HEK293T (cell line): ENCODE measurements around the gene F13B.

Experiments used
- CTBP1 ChIP-seq: fragments of 450-650 bp; IDR thresholded peaks from 2 replicates; pipeline ENCODE4 v1.6.1; 2016; ENCODE audit warnings: borderline replicate concordance
- ELF4 ChIP-seq: fragments of 450-650 bp; IDR thresholded peaks from 2 replicates; pipeline ENCODE4 v1.6.1; 2017; ENCODE audit warnings: antibody characterized with exemption
- FOXA1 ChIP-seq: fragments of 450-650 bp; IDR thresholded peaks from 2 replicates; pipeline ENCODE4 v1.6.1; 2016; ENCODE audit warnings: mild to moderate bottlenecking
- FOXK2 ChIP-seq: fragments of 450-650 bp; IDR thresholded peaks from 2 replicates; pipeline ENCODE4 v1.6.1; 2016; ENCODE audit warnings: mild to moderate bottlenecking
- FOXM1 ChIP-seq: fragments of 450-650 bp; IDR thresholded peaks from 2 replicates; pipeline ENCODE4 v1.6.1; 2017; ENCODE audit warnings: mild to moderate bottlenecking, borderline replicate concordance
- HDGF ChIP-seq: fragments of 450-650 bp; IDR thresholded peaks from 2 replicates; pipeline ENCODE4 v1.6.1; 2017; ENCODE audit warnings: antibody characterized with exemption, borderline replicate concordance
- SUZ12 ChIP-seq: fragments of 450-650 bp; IDR thresholded peaks from 2 replicates; pipeline ENCODE4 v1.6.1; 2016; ENCODE audit warnings: mild to moderate bottlenecking
- TARDBP ChIP-seq: fragments of 450-650 bp; IDR thresholded peaks from 2 replicates; pipeline ENCODE4 v1.6.1; 2016
- ZNF384 ChIP-seq: fragments of 450-650 bp; IDR thresholded peaks from 2 replicates; pipeline ENCODE4 v1.6.1; 2016
- TF ChIP-seq, protein P1 (sequence below): fragments of 450-650 bp; IDR thresholded peaks from 2 replicates; pipeline ENCODE4 v1.6.1; 2016

DNA sequence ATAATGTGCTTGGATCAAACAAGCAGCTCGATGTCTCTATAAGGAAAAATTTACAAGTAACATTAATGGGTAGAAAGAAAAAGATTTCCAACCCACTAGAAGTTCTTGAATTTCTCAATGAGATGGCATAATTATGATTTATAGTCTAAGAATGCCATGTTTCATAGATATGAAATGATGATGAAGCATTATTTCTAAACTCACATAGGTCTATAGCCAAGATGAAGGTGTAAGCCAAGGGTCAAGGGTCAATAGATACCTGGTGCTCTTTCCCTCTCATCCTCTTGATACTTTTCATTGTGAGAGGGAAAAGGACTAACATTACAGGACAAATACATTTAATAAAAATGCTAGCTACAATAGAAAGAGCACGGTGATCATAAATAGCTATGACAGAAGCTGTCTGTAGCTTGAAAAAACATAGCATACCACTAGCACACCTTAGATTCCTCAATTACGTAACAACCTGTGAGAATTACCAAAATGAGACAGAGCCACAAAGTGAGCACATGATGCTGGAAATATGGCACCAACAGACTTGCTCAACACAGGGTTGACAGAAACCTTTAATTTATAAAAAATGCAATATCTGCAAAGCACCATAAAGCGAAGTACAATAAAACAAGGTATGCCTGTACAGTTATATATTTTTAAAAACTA, 26.3 kb upstream of the F13B start:
- TF ChIP-seq, protein P1, sequence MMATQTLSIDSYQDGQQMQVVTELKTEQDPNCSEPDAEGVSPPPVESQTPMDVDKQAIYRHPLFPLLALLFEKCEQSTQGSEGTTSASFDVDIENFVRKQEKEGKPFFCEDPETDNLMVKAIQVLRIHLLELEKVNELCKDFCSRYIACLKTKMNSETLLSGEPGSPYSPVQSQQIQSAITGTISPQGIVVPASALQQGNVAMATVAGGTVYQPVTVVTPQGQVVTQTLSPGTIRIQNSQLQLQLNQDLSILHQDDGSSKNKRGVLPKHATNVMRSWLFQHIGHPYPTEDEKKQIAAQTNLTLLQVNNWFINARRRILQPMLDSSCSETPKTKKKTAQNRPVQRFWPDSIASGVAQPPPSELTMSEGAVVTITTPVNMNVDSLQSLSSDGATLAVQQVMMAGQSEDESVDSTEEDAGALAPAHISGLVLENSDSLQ, result no peak
- no peak for TF ChIP-seq ZNF384
- no peak for TF ChIP-seq CTBP1
- TF ChIP-seq SUZ12, result no peak
- no peak for TF ChIP-seq FOXK2
- TF ChIP-seq ELF4, result no peak
- no peak for TF ChIP-seq HDGF
- TF ChIP-seq FOXA1, result no peak
- TF ChIP-seq FOXM1, result no peak
- TF ChIP-seq TARDBP, result no peak
